ENCODE results near the gene SH3BP5.
A peak's percentile ranks its signal among the peaks of the same experiment; 100 is the strongest.

The SH3BP5 gene

DNA sequence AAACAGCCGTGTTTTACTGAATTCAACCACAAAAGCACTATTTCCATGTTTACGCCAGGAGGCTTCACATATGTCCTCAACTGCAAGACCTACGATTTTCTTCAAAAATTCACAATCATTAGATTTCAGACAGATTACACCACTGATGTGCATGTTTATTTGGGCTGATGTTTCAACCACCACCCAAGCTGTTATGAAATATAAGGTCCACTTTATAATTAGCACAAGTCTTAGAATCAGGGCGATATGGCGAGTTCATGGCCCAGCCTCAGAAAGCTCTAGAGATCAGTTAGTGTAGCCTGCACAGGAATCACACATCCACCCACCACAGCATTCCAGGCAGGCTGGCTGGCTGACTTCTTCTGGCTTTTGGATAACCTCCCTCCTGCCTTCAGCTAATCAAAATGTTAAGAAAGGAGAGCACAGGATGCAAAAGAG is 15.4 kb downstream of the SH3BP5 start:
- no CpG with 5 or more reads among the region's 5 CpGs for WGBS, 2 donors (ENCODE audit: extremely low coverage in 2 of 2, insufficient read length in 2 of 2, insufficient replicate concordance in 1 of 2)

DNA sequence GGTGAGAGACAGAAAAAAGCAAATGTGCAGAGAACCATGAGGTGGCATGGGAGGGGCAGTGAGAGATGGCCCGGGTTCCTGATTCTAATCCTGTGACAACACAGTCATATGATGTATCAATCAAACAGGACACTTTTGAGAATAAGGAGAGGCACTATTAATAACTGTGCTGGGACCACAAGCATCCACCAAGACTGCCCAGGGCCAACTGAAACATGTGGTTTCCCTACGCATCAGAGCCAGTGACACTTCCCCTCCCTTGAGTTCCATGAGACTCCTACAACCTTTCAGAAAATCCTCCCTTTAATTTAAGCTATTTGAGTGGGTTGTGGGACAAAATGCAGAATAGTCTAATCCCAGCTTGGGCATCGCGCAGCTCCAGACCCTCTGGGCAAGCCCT is 17.4 kb downstream of the SH3BP5 start:
- H3K4ac ChIP-seq (ENCODE audit: low read length) = no peak overlapping the region
- H2BK15ac ChIP-seq (ENCODE audit: low read length) = no peak overlapping the region
- peaks cover 0 to 15% of the 10 kb centered on the region in 2 donors for H3K4me1 ChIP-seq (ENCODE audit: control insufficient read depth in 2 of 2, insufficient read depth in 1 of 2, low read depth in 1 of 2, low read length in 2 of 2)
- DNase-seq (ENCODE audit: low spot score) = no peak
- H2BK120ac ChIP-seq (ENCODE audit: low read depth, low read length) = no peak overlapping the region
- H3K4me3 ChIP-seq (ENCODE audit: low read length in 2 of 2) = no peak overlapping the region
- no peaks in the 10 kb centered on the region for H3K9me3 ChIP-seq (replicated peaks in 1 of 2; ENCODE audit: control insufficient read depth in 2 of 2, insufficient read depth in 1 of 2, low read depth in 1 of 2, low read length in 2 of 2)
- H3K27ac ChIP-seq (replicated peaks; ENCODE audit: low read length) = no peak overlapping the region
- H4K91ac ChIP-seq (ENCODE audit: low read depth, low read length, poor library complexity) = no peak overlapping the region
- H3K36me3 ChIP-seq (replicated peaks in 1 of 2; ENCODE audit: control insufficient read depth in 2 of 2, insufficient read depth in 2 of 2, low read length in 2 of 2) = no peaks in the 10 kb centered on the region
- no peak overlapping the region for H2BK5ac ChIP-seq (ENCODE audit: low read length)
- WGBS, 2 donors (ENCODE audit: extremely low coverage in 2 of 2, insufficient read length in 2 of 2, insufficient replicate concordance in 1 of 2) = no CpG with 5 or more reads among the region's 4 CpGs
- H2AK5ac ChIP-seq (ENCODE audit: low read depth, low read length) = no peak overlapping the region
- H3K27me3 ChIP-seq (ENCODE audit: control insufficient read depth in 3 of 3, insufficient read depth in 3 of 3, low read depth in 1 of 3, low read length in 3 of 3) = no peaks in the 10 kb centered on the region
- no peak overlapping the region for H3K23ac ChIP-seq (ENCODE audit: low read depth, low read length, poor library complexity)
- no peak overlapping the region for H4K8ac ChIP-seq (ENCODE audit: low read depth, low read length)
- no peak overlapping the region for H3K14ac ChIP-seq (ENCODE audit: low read length)
- no peak overlapping the region for H2AFZ ChIP-seq (ENCODE audit: low read length)
- no peak overlapping the region for H3K18ac ChIP-seq (ENCODE audit: low read length)
- H3K9ac ChIP-seq (ENCODE audit: low read depth, low read length, poor library complexity) = no peak overlapping the region
- H3K79me1 ChIP-seq (ENCODE audit: low read depth, low read length) = no peaks in the 10 kb centered on the region
- no peak overlapping the region for H2BK12ac ChIP-seq (ENCODE audit: low read length)
- H3K4me2 ChIP-seq (ENCODE audit: insufficient read depth, low read length, poor library complexity, severe bottlenecking) = no peak overlapping the region

More for the DNA sequence above, 15.4 kb downstream of the SH3BP5 start:
- H4K8ac ChIP-seq (ENCODE audit: low read depth, low read length) = no peak overlapping the region
- no peak overlapping the region for H2BK120ac ChIP-seq (ENCODE audit: low read depth, low read length)
- H3K9me3 ChIP-seq (replicated peaks in 1 of 2; ENCODE audit: control insufficient read depth in 2 of 2, insufficient read depth in 1 of 2, low read depth in 1 of 2, low read length in 2 of 2) = no peaks in the 10 kb centered on the region
- H3K27ac ChIP-seq (replicated peaks; ENCODE audit: low read length) = no peak overlapping the region
- H2BK5ac ChIP-seq (ENCODE audit: low read length) = no peak overlapping the region
- no peaks in the 10 kb centered on the region for H3K79me1 ChIP-seq (ENCODE audit: low read depth, low read length)
- H2BK15ac ChIP-seq (ENCODE audit: low read length) = no peak overlapping the region
- H3K18ac ChIP-seq (ENCODE audit: low read length) = no peak overlapping the region
- H3K4me1 ChIP-seq (ENCODE audit: control insufficient read depth in 2 of 2, insufficient read depth in 1 of 2, low read depth in 1 of 2, low read length in 2 of 2) = peaks cover 0 to 8% of the 10 kb centered on the region in 2 donors
- H3K23ac ChIP-seq (ENCODE audit: low read depth, low read length, poor library complexity) = no peak overlapping the region
- no peak overlapping the region for H2AK5ac ChIP-seq (ENCODE audit: low read depth, low read length)
- no peak overlapping the region for H2BK12ac ChIP-seq (ENCODE audit: low read length)
- H3K27me3 ChIP-seq (ENCODE audit: control insufficient read depth in 3 of 3, insufficient read depth in 3 of 3, low read depth in 1 of 3, low read length in 3 of 3) = no peaks in the 10 kb centered on the region
- H3K4ac ChIP-seq (ENCODE audit: low read length) = no peak overlapping the region
- H4K91ac ChIP-seq (ENCODE audit: low read depth, low read length, poor library complexity) = no peak overlapping the region
- H3K4me2 ChIP-seq (ENCODE audit: insufficient read depth, low read length, poor library complexity, severe bottlenecking) = no peak overlapping the region
- DNase-seq (ENCODE audit: low spot score) = no peak
- H3K9ac ChIP-seq (ENCODE audit: low read depth, low read length, poor library complexity) = no peak overlapping the region
- no peak overlapping the region for H3K14ac ChIP-seq (ENCODE audit: low read length)
- no peak overlapping the region for H3K4me3 ChIP-seq (ENCODE audit: low read length in 2 of 2)
- no peak overlapping the region for H2AFZ ChIP-seq (ENCODE audit: low read length)
- no peaks in the 10 kb centered on the region for H3K36me3 ChIP-seq (replicated peaks in 1 of 2; ENCODE audit: control insufficient read depth in 2 of 2, insufficient read depth in 2 of 2, low read length in 2 of 2)

DNA sequence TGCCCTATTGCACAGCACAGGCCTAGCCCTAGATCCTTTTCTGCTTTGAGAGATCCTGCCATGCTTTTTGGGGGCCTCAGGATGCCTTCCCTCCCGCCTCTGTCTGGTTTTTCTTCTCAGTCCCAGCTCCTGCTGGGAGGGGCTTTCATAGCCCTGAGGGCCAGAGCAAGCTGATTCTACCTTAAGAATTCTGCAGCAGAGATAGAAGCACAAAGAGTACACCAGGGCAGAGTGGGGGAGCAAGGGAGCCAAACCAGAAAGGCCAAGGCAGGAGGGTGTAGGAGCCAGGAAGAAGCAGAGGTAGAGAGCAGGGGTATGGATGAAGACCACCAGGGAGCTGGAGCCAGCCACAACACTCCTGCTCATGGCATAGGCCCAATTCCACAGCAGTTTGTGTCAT is 18.1 kb downstream of the SH3BP5 start:
- Histone ChIP-seq H2BK15ac (ENCODE audit: low read length) (no peak overlapping the region), H3K4me3 (ENCODE audit: low read length in 2 of 2) (no peak overlapping the region), H3K27me3 (ENCODE audit: control insufficient read depth in 3 of 3, insufficient read depth in 3 of 3, low read depth in 1 of 3, low read length in 3 of 3) (no peaks in the 10 kb centered on the region), H3K36me3 (replicated peaks in 1 of 2; ENCODE audit: control insufficient read depth in 2 of 2, insufficient read depth in 2 of 2, low read length in 2 of 2) (no peaks in the 10 kb centered on the region), H2AK5ac (ENCODE audit: low read depth, low read length) (no peak overlapping the region), H2BK5ac (ENCODE audit: low read length) (no peak overlapping the region), H4K8ac (ENCODE audit: low read depth, low read length) (no peak overlapping the region), H3K79me1 (ENCODE audit: low read depth, low read length) (no peaks in the 10 kb centered on the region), H3K23ac (ENCODE audit: low read depth, low read length, poor library complexity) (no peak overlapping the region), H3K14ac (ENCODE audit: low read length) (no peak overlapping the region), H3K4me1 (ENCODE audit: control insufficient read depth in 2 of 2, insufficient read depth in 1 of 2, low read depth in 1 of 2, low read length in 2 of 2) (peaks cover 6 to 18% of the 10 kb centered on the region in 2 donors), H3K4me2 (ENCODE audit: insufficient read depth, low read length, poor library complexity, severe bottlenecking) (no peak overlapping the region), H3K4ac (ENCODE audit: low read length) (no peak overlapping the region), H2AFZ (ENCODE audit: low read length) (peak overlapping the region; percentile 51), H3K9ac (ENCODE audit: low read depth, low read length, poor library complexity) (no peak overlapping the region), H2BK120ac (ENCODE audit: low read depth, low read length) (no peak overlapping the region), H2BK12ac (ENCODE audit: low read length) (no peak overlapping the region), H3K18ac (ENCODE audit: low read length) (no peak overlapping the region), H4K91ac (ENCODE audit: low read depth, low read length, poor library complexity) (no peak overlapping the region), H3K27ac (replicated peaks; ENCODE audit: low read length) (no peak overlapping the region), H3K9me3 (replicated peaks in 1 of 2; ENCODE audit: control insufficient read depth in 2 of 2, insufficient read depth in 1 of 2, low read depth in 1 of 2, low read length in 2 of 2) (no peaks in the 10 kb centered on the region)
- DNase-seq (ENCODE audit: low spot score) = no peak
- no CpG with 5 or more reads among the region's 1 CpG for WGBS, 2 donors (ENCODE audit: extremely low coverage in 2 of 2, insufficient read length in 2 of 2, insufficient replicate concordance in 1 of 2)

DNA sequence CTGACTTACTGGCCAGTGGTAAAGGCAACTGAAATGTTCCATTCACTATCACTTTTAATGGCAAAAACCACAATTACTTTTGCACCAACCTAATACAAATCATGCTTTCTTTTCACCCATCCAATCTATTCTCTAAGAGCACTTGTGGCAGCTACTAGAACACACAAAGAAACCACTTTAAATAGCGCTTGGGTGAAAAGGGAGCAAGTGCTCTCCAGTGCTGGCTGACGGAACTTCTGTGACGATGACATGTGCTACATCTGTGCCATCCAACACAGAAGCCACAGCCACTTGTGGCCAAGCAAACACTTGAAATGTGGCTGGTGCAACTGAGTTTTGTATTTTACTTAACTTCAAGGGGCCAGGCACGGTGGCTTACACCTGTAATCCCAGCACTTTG is 18.9 kb downstream of the SH3BP5 start:
- Histone ChIP-seq H3K4ac (ENCODE audit: low read length) (no peak overlapping the region), H3K4me1 (ENCODE audit: control insufficient read depth in 2 of 2, insufficient read depth in 1 of 2, low read depth in 1 of 2, low read length in 2 of 2) (peaks cover 6 to 18% of the 10 kb centered on the region in 2 donors), H3K4me3 (ENCODE audit: low read length in 2 of 2) (no peak overlapping the region), H3K4me2 (ENCODE audit: insufficient read depth, low read length, poor library complexity, severe bottlenecking) (no peak overlapping the region), H3K79me1 (ENCODE audit: low read depth, low read length) (no peaks in the 10 kb centered on the region), H2BK5ac (ENCODE audit: low read length) (no peak overlapping the region), H2BK120ac (ENCODE audit: low read depth, low read length) (no peak overlapping the region), H2BK15ac (ENCODE audit: low read length) (no peak overlapping the region), H3K9me3 (replicated peaks in 1 of 2; ENCODE audit: control insufficient read depth in 2 of 2, insufficient read depth in 1 of 2, low read depth in 1 of 2, low read length in 2 of 2) (no peaks in the 10 kb centered on the region), H3K9ac (ENCODE audit: low read depth, low read length, poor library complexity) (no peak overlapping the region), H4K91ac (ENCODE audit: low read depth, low read length, poor library complexity) (no peak overlapping the region), H3K27me3 (ENCODE audit: control insufficient read depth in 3 of 3, insufficient read depth in 3 of 3, low read depth in 1 of 3, low read length in 3 of 3) (no peaks in the 10 kb centered on the region), H3K23ac (ENCODE audit: low read depth, low read length, poor library complexity) (no peak overlapping the region), H3K36me3 (replicated peaks in 1 of 2; ENCODE audit: control insufficient read depth in 2 of 2, insufficient read depth in 2 of 2, low read length in 2 of 2) (no peaks in the 10 kb centered on the region), H3K14ac (ENCODE audit: low read length) (no peak overlapping the region), H2AK5ac (ENCODE audit: low read depth, low read length) (no peak overlapping the region), H2AFZ (ENCODE audit: low read length) (no peak overlapping the region), H2BK12ac (ENCODE audit: low read length) (no peak overlapping the region), H3K27ac (replicated peaks; ENCODE audit: low read length) (no peak overlapping the region), H3K18ac (ENCODE audit: low read length) (no peak overlapping the region), H4K8ac (ENCODE audit: low read depth, low read length) (no peak overlapping the region)
- no peak for DNase-seq (ENCODE audit: low spot score)
- no CpG with 5 or more reads among the region's 4 CpGs for WGBS, 2 donors (ENCODE audit: extremely low coverage in 2 of 2, insufficient read length in 2 of 2, insufficient replicate concordance in 1 of 2)
